ENCODE results near the gene NFS1. TPM values are rescaled to one million over a fixed set of nuclear protein-coding genes. Genes with fewer than 3 reads are reported as not detected.
"Not testable (repeated sequence)": the region's sequence is repeated elsewhere in the genome, so short reads cannot be mapped to it uniquely, and the experiment has no call there.

NFS1 gene
- total and polyA plus RNA-seq, 2 donors from 2014 or later = 31.5 to 71.2 TPM

- Histone ChIP-seq H3K27me3 (ENCODE audit: control insufficient read depth, insufficient read depth, low read length) (no peaks in the 10 kb centered on the region), H3K4me3 (ENCODE audit: low read length in 3 of 3) (no peak overlapping the region), H3K4me1 (ENCODE audit: control insufficient read depth in 2 of 3, insufficient read depth in 2 of 3, low read depth in 1 of 3, low read length in 3 of 3) (no peaks in the 10 kb centered on the region), H3K36me3 (ENCODE audit: control insufficient read depth in 2 of 3, insufficient read depth in 3 of 3, low read length in 3 of 3) (peaks cover 0 to 18% (median 17%) of the 10 kb centered on the region in 3 donors), H3K27ac (ENCODE audit: low read depth in 2 of 2, low read length in 2 of 2) (no peak overlapping the region), H3K9ac (ENCODE audit: low read length in 3 of 3) (no peak overlapping the region), H3K9me3 (ENCODE audit: control insufficient read depth in 2 of 3, insufficient read depth in 1 of 3, low read length in 3 of 3) (no peaks in the 10 kb centered on the region)
- DNase-seq = no peak
- intact Hi-C loops (cut with DNase I) = no loop called here
- TF ChIP-seq, protein P1, sequence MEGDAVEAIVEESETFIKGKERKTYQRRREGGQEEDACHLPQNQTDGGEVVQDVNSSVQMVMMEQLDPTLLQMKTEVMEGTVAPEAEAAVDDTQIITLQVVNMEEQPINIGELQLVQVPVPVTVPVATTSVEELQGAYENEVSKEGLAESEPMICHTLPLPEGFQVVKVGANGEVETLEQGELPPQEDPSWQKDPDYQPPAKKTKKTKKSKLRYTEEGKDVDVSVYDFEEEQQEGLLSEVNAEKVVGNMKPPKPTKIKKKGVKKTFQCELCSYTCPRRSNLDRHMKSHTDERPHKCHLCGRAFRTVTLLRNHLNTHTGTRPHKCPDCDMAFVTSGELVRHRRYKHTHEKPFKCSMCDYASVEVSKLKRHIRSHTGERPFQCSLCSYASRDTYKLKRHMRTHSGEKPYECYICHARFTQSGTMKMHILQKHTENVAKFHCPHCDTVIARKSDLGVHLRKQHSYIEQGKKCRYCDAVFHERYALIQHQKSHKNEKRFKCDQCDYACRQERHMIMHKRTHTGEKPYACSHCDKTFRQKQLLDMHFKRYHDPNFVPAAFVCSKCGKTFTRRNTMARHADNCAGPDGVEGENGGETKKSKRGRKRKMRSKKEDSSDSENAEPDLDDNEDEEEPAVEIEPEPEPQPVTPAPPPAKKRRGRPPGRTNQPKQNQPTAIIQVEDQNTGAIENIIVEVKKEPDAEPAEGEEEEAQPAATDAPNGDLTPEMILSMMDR (IDR thresholded peaks at IDR 0.05; ENCODE audit: borderline replicate concordance, extremely low read depth, insufficient read depth) = no peak
- no peak for FAIRE-seq
Observed at GRCh38 chr20:35690265-35690664, 8.9 kb downstream of the NFS1 start.

GRCh38 chr20:35686872-35687271 is 12.3 kb downstream of the NFS1 start:
- H3K27me3 ChIP-seq (ENCODE audit: control insufficient read depth, insufficient read depth, low read length); H3K4me3 ChIP-seq (ENCODE audit: low read length in 3 of 3); H3K27ac ChIP-seq (ENCODE audit: low read depth in 2 of 2, low read length in 2 of 2); H3K4me1 ChIP-seq (ENCODE audit: control insufficient read depth in 2 of 3, insufficient read depth in 2 of 3, low read depth in 1 of 3, low read length in 3 of 3); DNase-seq; FAIRE-seq; H3K9me3 ChIP-seq (ENCODE audit: control insufficient read depth in 2 of 3, insufficient read depth in 1 of 3, low read length in 3 of 3); H3K9ac ChIP-seq (ENCODE audit: low read length in 3 of 3); intact Hi-C loops (cut with DNase I): not testable (repeated sequence)
- peaks cover 0 to 14% (median 14%) of the 10 kb centered on the region in 3 donors for H3K36me3 ChIP-seq (ENCODE audit: control insufficient read depth in 2 of 3, insufficient read depth in 3 of 3, low read length in 3 of 3)

GRCh38 chr20:35685368-35685767 is 13.8 kb downstream of the NFS1 start:
- H3K9me3 ChIP-seq (ENCODE audit: control insufficient read depth in 2 of 3, insufficient read depth in 1 of 3, low read length in 3 of 3); H3K27ac ChIP-seq (ENCODE audit: low read depth in 2 of 2, low read length in 2 of 2); FAIRE-seq; H3K27me3 ChIP-seq (ENCODE audit: control insufficient read depth, insufficient read depth, low read length); H3K9ac ChIP-seq (ENCODE audit: low read length in 3 of 3); H3K4me3 ChIP-seq (ENCODE audit: low read length in 3 of 3); DNase-seq; H3K4me1 ChIP-seq (ENCODE audit: control insufficient read depth in 2 of 3, insufficient read depth in 2 of 3, low read depth in 1 of 3, low read length in 3 of 3); intact Hi-C loops (cut with DNase I): not testable (repeated sequence)
- peaks cover 0 to 17% (median 15%) of the 10 kb centered on the region in 3 donors for H3K36me3 ChIP-seq (ENCODE audit: control insufficient read depth in 2 of 3, insufficient read depth in 3 of 3, low read length in 3 of 3)

- intact Hi-C loops (cut with DNase I) = no loop called here
- no peak for FAIRE-seq
- TF ChIP-seq, protein P1 (IDR thresholded peaks at IDR 0.05; ENCODE audit: borderline replicate concordance, extremely low read depth, insufficient read depth) = no peak
- no peaks in the 10 kb centered on the region for H3K27me3 ChIP-seq (ENCODE audit: control insufficient read depth, insufficient read depth, low read length)
- no peak overlapping the region for H3K4me3 ChIP-seq (ENCODE audit: low read length in 3 of 3)
- no peaks in the 10 kb centered on the region for H3K9me3 ChIP-seq (ENCODE audit: control insufficient read depth in 2 of 3, insufficient read depth in 1 of 3, low read length in 3 of 3)
- H3K4me1 ChIP-seq (ENCODE audit: control insufficient read depth in 2 of 3, insufficient read depth in 2 of 3, low read depth in 1 of 3, low read length in 3 of 3) = no peaks in the 10 kb centered on the region
- H3K36me3 ChIP-seq (ENCODE audit: control insufficient read depth in 2 of 3, insufficient read depth in 3 of 3, low read length in 3 of 3) = peaks cover 0 to 6% (median 6%) of the 10 kb centered on the region in 3 donors
- DNase-seq = no peak
- no peak overlapping the region for H3K9ac ChIP-seq (ENCODE audit: low read length in 3 of 3)
- H3K27ac ChIP-seq (ENCODE audit: low read depth in 2 of 2, low read length in 2 of 2) = no peak overlapping the region
Observed at GRCh38 chr20:35681960-35682359, 17.2 kb downstream of the NFS1 start.

All from kidney (tissue), 14 donors.